Peyer's patch (tissue), 4 donors: Measurements from ENCODE around the gene PIGU. TPM values are rescaled to one million over a fixed set of nuclear protein-coding genes. Genes with fewer than 3 reads are reported as not detected.

Experiments
- DNase-seq, 3 donors: peaks; one replicate each; pipeline ENCODE4 v3.0.0-alpha.2; 2017 to 2019
- H3K27ac ChIP-seq, 4 donors: fragments of 200-600 bp; sonication (generic); one replicate each; pipeline ENCODE4 v1.5.1; 2016 to 2019
- H3K27me3 ChIP-seq, 2 donors: fragments of 200-600 bp; sonication (generic); one replicate each; pipeline ENCODE4 v1.5.1; 2019
- H3K36me3 ChIP-seq, 3 donors: fragments of 200-600 bp; sonication (generic); one replicate each; pipeline ENCODE4 v1.5.1; 2016 to 2019
- H3K4me1 ChIP-seq, 4 donors: fragments of 200-600 bp; sonication (generic); one replicate each; pipeline ENCODE4 v1.5.1; 2016 to 2019
- H3K4me3 ChIP-seq, 4 donors: fragments of 200-600 bp; sonication (generic); 1 replicate in 3 of 4; 2 replicates in 1 of 4; pipeline ENCODE4 v1.5.1; 2016 to 2019; ENCODE audit warnings: mild to moderate bottlenecking in 1 of 4
- H3K9me3 ChIP-seq, 4 donors: fragments of 200-600 bp; sonication (generic); one replicate each; pipeline ENCODE4 v1.5.1; 2016 to 2019; ENCODE audit warnings: mild to moderate bottlenecking in 1 of 4
- CTCF ChIP-seq, 6 experiments: fragments of 450-650 bp in 4 of 6; fragments of 200-600 bp in 2 of 6; sonication (generic) in 1 of 6; IDR thresholded peaks; one replicate each; pipeline ENCODE4 v1.5.1; 2017 to 2019; ENCODE audit warnings: antibody characterized with exemption in 6 of 6, mild to moderate bottlenecking in 3 of 6, moderate library complexity in 1 of 6
- POLR2A ChIP-seq, 2 donors: fragments of 450-650 bp; IDR thresholded peaks; one replicate each; pipeline ENCODE4 v1.5.1; 2017; ENCODE audit warnings: antibody characterized with exemption in 2 of 2, mild to moderate bottlenecking in 2 of 2, moderate library complexity in 2 of 2
- total RNA-seq, 4 donors: library from RNA; depleted of rRNA; stranded (reverse); fragments of >200 nt; gene quantifications; one replicate each; pipeline ENCODE4 v1.1.0, GENCODE V29; 2016

PIGU gene
- total RNA-seq, 4 donors from 2014 or later: 6.6 to 29.5 (median 18.4) TPM

- Histone ChIP-seq H3K27ac (no peak overlapping the region), H3K4me3 (no peak overlapping the region), H3K4me1 (peaks cover 0 to 30% (median 5%) of the 10 kb centered on the region in 4 donors), H3K27me3 (no peaks in the 10 kb centered on the region), H3K9me3 (no peaks in the 10 kb centered on the region), H3K36me3 (peaks cover 0 to 14% (median 0%) of the 10 kb centered on the region in 3 donors)
- DNase-seq: no peak
- no peak for TF ChIP-seq POLR2A (IDR thresholded peaks at IDR 0.05)
- no peak for TF ChIP-seq CTCF (IDR thresholded peaks at IDR 0.05)
These were observed 35.0 kb upstream of the PIGU start for GRCh38 chr20:34711813-34712430.

- DNase-seq: no peak
- TF ChIP-seq POLR2A (IDR thresholded peaks at IDR 0.05) (no peak), CTCF (IDR thresholded peaks at IDR 0.05) (no peak)
- H3K4me1 ChIP-seq: peaks cover 0 to 40% (median 5%) of the 10 kb centered on the region in 4 donors
- no peak overlapping the region for H3K4me3 ChIP-seq
- H3K9me3 ChIP-seq: no peaks in the 10 kb centered on the region
- H3K36me3 ChIP-seq: peaks cover 0 to 13% (median 0%) of the 10 kb centered on the region in 3 donors
- no peaks in the 10 kb centered on the region for H3K27me3 ChIP-seq
- no peak overlapping the region for H3K27ac ChIP-seq
These were observed 34.1 kb upstream of the PIGU start for GRCh38 chr20:34710861-34711574.

GRCh38 chr20:34710568-34710839 is 33.6 kb upstream of the PIGU start:
- Histone ChIP-seq H3K36me3 (peaks cover 0 to 8% (median 0%) of the 10 kb centered on the region in 3 donors), H3K4me3 (peak overlapping the region in 1 of 4 donors; percentile 64), H3K4me1 (peaks cover 0 to 45% (median 5%) of the 10 kb centered on the region in 4 donors), H3K9me3 (no peaks in the 10 kb centered on the region), H3K27me3 (no peaks in the 10 kb centered on the region), H3K27ac (no peak overlapping the region)
- TF ChIP-seq CTCF (IDR thresholded peaks at IDR 0.05) (no peak), POLR2A (IDR thresholded peaks at IDR 0.05) (no peak)
- DNase-seq: no peak

DNA sequence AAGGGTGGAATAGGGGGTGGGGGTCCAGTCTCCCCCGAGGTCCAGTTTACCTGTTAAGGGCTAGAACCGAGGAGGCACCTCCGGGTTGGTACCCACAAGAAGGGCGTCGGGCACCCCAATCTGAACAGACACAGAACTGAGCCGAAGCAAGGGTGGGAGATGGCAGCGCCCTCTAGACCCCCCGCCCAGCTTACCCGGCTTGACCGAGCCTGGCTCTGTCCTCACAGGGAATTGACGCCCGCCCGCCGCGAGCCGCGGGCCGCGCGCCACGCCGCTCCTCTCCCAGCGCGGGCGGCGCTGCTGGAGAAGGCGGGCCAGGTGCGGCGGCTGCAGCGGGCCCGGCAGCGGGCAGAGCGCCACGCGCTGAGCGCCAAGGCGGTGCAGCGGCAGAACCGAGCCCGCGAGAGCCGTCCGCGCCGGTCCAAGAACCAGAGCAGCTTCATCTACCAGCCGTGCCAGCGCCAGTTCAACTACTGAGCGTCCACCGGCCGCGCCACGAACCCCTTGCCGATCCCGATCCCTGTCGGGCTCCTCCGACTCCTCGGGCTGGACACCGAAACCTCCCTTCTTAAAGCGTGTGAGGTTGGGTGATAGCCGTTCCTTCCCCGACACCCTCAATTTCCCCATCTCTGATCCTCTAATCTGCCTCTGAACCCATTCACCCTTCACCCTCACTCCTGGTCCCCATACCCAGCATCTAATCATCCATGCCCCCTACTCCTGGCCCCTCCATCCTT is 33.1 kb upstream of the PIGU start:
- H3K27ac ChIP-seq: peak overlapping the region; percentile 71 to 91 (median 82)

More for the DNA sequence above, 33.1 kb upstream of the PIGU start:
- Histone ChIP-seq H3K9me3 (no peaks in the 10 kb centered on the region), H3K4me3 (peak overlapping the region; percentile 61 to 86 (median 69)), H3K4me1 (peaks cover 0 to 50% (median 6%) of the 10 kb centered on the region in 4 donors), H3K27me3 (no peaks in the 10 kb centered on the region), H3K36me3 (peaks cover 0 to 7% (median 0%) of the 10 kb centered on the region in 3 donors)
- TF ChIP-seq CTCF (IDR thresholded peaks at IDR 0.05) (peak in 4 of 6 experiments; percentile 25 to 28 (median 27)), POLR2A (IDR thresholded peaks at IDR 0.05) (no peak)
- peak in 2 of 3 donors; percentile 30 to 81 for DNase-seq
